Measurements from ENCODE around the gene GALK1.
"Not testable (repeated sequence)": the region's sequence is repeated elsewhere in the genome, so short reads cannot be mapped to it uniquely, and the experiment has no call there.

GALK1 gene

GRCh38 chr17:75764711-75765421, at the start of gene GALK1:
Gene GALK1 (minus strand): TSS chr17:75765192. CDS start chr17:75765136, 56 bp downstream.
- in situ Hi-C loops (cut with HindIII; ENCODE audit: low sequenced_read_pairs) = no loop called here

GRCh38 chr17:75814021-75814395, 49.0 kb upstream of the GALK1 start:
- in situ Hi-C loops (cut with HindIII; ENCODE audit: low sequenced_read_pairs) = no loop called here

GRCh38 chr17:75813081-75814020, 48.4 kb upstream of the GALK1 start:
- in situ Hi-C loops (cut with HindIII; ENCODE audit: low sequenced_read_pairs) = no loop called here

GRCh38 chr17:75812096-75813013, 47.4 kb upstream of the GALK1 start:
- in situ Hi-C loops (cut with HindIII; ENCODE audit: low sequenced_read_pairs) = no loop called here

- in situ Hi-C loops (cut with HindIII; ENCODE audit: low sequenced_read_pairs) = no loop called here
Measured at GRCh38 chr17:75811174-75811573, 46.2 kb upstream of the GALK1 start.

GRCh38 chr17:75810756-75811155, 45.8 kb upstream of the GALK1 start:
- in situ Hi-C loops (cut with HindIII; ENCODE audit: low sequenced_read_pairs) = not testable (repeated sequence)

- in situ Hi-C loops (cut with HindIII; ENCODE audit: low sequenced_read_pairs) = no loop called here
Measured at GRCh38 chr17:75810216-75810615, 45.2 kb upstream of the GALK1 start.

GRCh38 chr17:75809631-75810111, 44.7 kb upstream of the GALK1 start:
- in situ Hi-C loops (cut with HindIII; ENCODE audit: low sequenced_read_pairs) = no loop called here

GRCh38 chr17:75808905-75809621, 44.1 kb upstream of the GALK1 start:
- in situ Hi-C loops (cut with HindIII; ENCODE audit: low sequenced_read_pairs) = no loop called here

- in situ Hi-C loops (cut with HindIII; ENCODE audit: low sequenced_read_pairs) = no loop called here
Measured at GRCh38 chr17:75808549-75808904, 43.5 kb upstream of the GALK1 start.

GRCh38 chr17:75807861-75808260, 42.9 kb upstream of the GALK1 start:
- in situ Hi-C loops (cut with HindIII; ENCODE audit: low sequenced_read_pairs) = no loop called here

GRCh38 chr17:75806822-75807500, 42.0 kb upstream of the GALK1 start:
- in situ Hi-C loops (cut with HindIII; ENCODE audit: low sequenced_read_pairs) = no loop called here

GRCh38 chr17:75803883-75804282, 38.9 kb upstream of the GALK1 start:
- in situ Hi-C loops (cut with HindIII; ENCODE audit: low sequenced_read_pairs) = no loop called here

- in situ Hi-C loops (cut with HindIII; ENCODE audit: low sequenced_read_pairs) = no loop called here
Measured at GRCh38 chr17:75799402-75799801, 34.4 kb upstream of the GALK1 start.

- in situ Hi-C loops (cut with HindIII; ENCODE audit: low sequenced_read_pairs) = no loop called here
Measured at GRCh38 chr17:75795820-75796607, 31.0 kb upstream of the GALK1 start.

- in situ Hi-C loops (cut with HindIII; ENCODE audit: low sequenced_read_pairs) = no loop called here
Measured at GRCh38 chr17:75793460-75793859, 28.5 kb upstream of the GALK1 start.

GRCh38 chr17:75791254-75791653, 26.3 kb upstream of the GALK1 start:
- in situ Hi-C loops (cut with HindIII; ENCODE audit: low sequenced_read_pairs) = no loop called here

GRCh38 chr17:75785016-75785890, 20.3 kb upstream of the GALK1 start:
- in situ Hi-C loops (cut with HindIII; ENCODE audit: low sequenced_read_pairs) = no loop called here

Measured in DLD1 (cell line).